GM19035 (cell line): ENCODE data around the gene ROPN1L.
A peak's percentile ranks its signal among the peaks of the same experiment; 100 is the strongest.
"Not testable (repeated sequence)": the region's sequence is repeated elsewhere in the genome, so short reads cannot be mapped to it uniquely, and the experiment has no call there.

Experiments
- ATAC-seq: cut with Tn5 transposase; IDR thresholded peaks from one replicate; pipeline ENCODE4 v1.9.1; 2021; ENCODE audit not compliant: unreplicated experiment

The ROPN1L gene

GRCh38 chr5:10499776-10500175 lies 58.1 kb downstream of the ROPN1L start:
- no peak for ATAC-seq

- no peak for ATAC-seq
These were observed 59.0 kb downstream of the ROPN1L start for GRCh38 chr5:10500669-10501068.

GRCh38 chr5:10501554-10502075 lies 59.9 kb downstream of the ROPN1L start:
- no peak for ATAC-seq

- ATAC-seq: no peak
These were observed 60.5 kb downstream of the ROPN1L start for GRCh38 chr5:10502130-10502529.

GRCh38 chr5:10502578-10502977 lies 60.9 kb downstream of the ROPN1L start:
- ATAC-seq: no peak

GRCh38 chr5:10503321-10503720 lies 61.6 kb downstream of the ROPN1L start:
- ATAC-seq: no peak

- ATAC-seq: no peak
These were observed 62.5 kb downstream of the ROPN1L start for GRCh38 chr5:10503997-10504793.

GRCh38 chr5:10505517-10506095 lies 63.9 kb downstream of the ROPN1L start:
- peak; percentile 65 for ATAC-seq

- no peak for ATAC-seq
These were observed 64.9 kb downstream of the ROPN1L start for GRCh38 chr5:10506535-10506934.

GRCh38 chr5:10507575-10508096 lies 66.0 kb downstream of the ROPN1L start:
- no peak for ATAC-seq

GRCh38 chr5:10509575-10509974 lies 67.9 kb downstream of the ROPN1L start:
- no peak for ATAC-seq

GRCh38 chr5:10511741-10512640 lies 70.3 kb downstream of the ROPN1L start:
- ATAC-seq: no peak

GRCh38 chr5:10513501-10514442 lies 72.1 kb downstream of the ROPN1L start:
- ATAC-seq: no peak

- ATAC-seq: not testable (repeated sequence)
These were observed 72.9 kb downstream of the ROPN1L start for GRCh38 chr5:10514572-10514971.
